ENCODE measurements around the gene CHORDC1.
"Not testable (repeated sequence)": the region's sequence is repeated elsewhere in the genome, so short reads cannot be mapped to it uniquely, and the experiment has no call there.

CHORDC1 gene

GRCh38 chr11:90219438-90219837, 3.4 kb downstream of the CHORDC1 start:
- DNase-seq (ENCODE audit: extremely low spot score, insufficient read length, low read depth), result no peak
- FAIRE-seq, result no peak

DNA sequence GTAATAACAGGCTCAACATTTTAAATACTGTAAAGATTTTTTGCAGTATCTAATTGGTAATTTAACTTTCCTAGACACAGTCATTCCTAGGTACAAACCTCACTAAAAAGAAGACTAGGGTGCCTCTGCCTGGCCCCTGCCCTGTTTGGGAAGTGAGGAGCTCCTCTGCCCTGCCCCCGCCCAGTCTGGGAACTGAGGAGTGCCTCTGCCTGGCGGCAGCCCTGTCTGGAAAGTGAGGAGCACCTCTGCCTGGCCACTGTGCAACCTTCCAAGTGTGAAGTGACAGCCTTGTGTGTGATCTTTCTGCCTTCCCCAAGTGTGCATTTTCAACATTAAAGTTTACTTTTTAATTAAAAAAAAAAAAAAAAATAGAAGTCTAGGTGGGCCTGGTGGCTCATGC, 4.2 kb downstream of the CHORDC1 start:
- DNase-seq (ENCODE audit: extremely low spot score, insufficient read length, low read depth), result no peak
- no peak for FAIRE-seq

DNA sequence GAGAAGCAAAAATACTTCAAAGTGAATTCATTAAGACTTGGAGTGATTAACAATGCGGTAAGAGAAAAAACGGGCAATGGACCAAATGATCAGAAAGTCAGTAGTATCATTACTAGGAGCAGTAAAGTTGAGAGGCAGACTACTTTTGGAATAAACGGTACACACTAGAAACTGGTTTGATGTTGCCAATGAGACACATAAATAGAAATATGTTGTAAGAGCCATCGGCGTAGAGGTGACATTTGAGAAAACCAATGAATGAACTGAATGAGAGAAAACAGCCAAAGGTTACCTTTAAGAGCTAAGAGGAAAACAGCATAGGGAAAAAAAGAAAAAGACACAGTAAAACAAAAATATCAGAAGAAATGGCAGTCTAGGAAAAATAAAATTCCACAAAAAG, 6.2 kb downstream of the CHORDC1 start:
- DNase-seq (ENCODE audit: extremely low spot score, insufficient read length, low read depth) (no peak), FAIRE-seq (no peak)

DNA sequence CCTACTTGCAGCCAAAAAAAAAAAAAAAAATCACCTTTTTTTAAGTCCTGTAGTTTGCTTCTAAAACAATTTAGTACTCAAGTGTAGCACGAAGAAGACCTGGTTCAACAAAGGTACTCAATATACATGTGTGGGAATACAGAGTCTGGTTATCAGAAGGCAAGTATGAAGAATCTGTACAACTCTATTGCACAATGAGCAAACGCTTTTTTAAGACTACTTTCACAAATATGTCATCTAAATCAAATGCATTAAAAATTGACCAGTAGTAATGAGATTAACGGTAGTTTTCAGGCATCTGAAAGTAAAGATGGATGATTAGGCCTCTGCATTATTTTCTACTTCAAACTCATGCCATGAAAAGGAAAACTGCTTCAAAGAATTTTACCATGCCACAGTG, 9.5 kb downstream of the CHORDC1 start:
- DNase-seq (ENCODE audit: extremely low spot score, insufficient read length, low read depth) (no peak), FAIRE-seq (no peak)

GRCh38 chr11:90208857-90209256, 14.0 kb downstream of the CHORDC1 start:
- FAIRE-seq (no peak), DNase-seq (ENCODE audit: extremely low spot score, insufficient read length, low read depth) (no peak)

DNA sequence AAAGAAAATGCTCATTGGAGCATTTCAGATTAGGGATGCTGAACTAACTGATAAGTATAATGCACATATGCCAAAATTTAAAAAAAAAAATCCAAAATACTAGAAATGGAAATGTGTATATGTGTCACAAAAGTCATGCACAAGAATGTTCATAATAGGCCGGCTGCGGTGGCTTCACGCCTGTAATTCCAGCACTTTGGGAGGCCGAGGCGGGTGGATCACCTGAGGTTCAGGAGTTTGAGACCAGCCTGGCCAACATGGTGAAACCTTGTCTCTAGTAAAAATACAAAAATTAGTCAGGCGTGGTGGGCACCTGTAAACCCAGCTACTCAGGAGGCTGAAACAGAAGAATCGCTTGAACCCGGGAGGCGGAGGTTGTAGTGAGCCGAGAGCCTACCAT, 14.9 kb downstream of the CHORDC1 start:
- FAIRE-seq; DNase-seq (ENCODE audit: extremely low spot score, insufficient read length, low read depth): not testable (repeated sequence)

DNA sequence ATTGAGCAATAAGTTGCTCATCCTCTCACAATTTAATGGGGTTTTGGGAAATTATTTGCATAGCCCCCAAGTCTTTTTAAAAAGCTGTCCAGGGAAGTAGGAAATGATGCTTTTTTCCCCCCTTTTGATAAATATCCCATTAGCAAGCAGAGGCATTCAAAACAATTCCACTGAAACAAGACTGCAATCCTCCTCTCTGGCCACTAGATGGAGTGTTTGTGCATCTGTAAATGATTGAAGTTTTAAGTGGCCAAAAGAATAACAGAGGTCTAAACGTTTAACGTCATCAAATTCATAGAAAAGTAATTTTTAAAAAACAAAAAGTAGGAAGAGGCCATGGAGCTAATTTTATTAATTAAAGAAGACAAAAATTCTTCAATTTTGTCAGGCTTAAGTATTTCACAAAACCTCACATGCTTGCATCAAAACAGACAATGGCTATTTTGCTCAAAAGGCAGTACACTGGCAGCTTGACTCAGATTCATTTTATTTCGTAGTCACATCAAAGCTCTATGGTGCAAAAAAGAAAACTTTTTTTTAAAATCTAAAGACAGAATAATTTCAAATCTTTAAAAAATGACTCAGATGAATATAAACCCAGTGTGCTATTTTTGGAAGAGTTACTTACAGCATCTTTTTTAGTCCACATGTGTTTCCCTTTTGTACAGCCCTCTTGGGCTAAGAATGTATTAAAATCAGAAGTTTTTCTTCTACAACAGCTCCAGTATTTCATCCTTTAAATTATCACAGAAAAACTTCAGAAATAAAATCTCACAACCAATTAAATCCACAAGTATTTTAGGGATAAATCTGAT, 17.8 kb downstream of the CHORDC1 start:
- peak; percentile 69 for FAIRE-seq
- DNase-seq (ENCODE audit: extremely low spot score, insufficient read length, low read depth), result peak; percentile 23

GRCh38 chr11:90204407-90204806, 18.4 kb downstream of the CHORDC1 start:
- FAIRE-seq (no peak), DNase-seq (ENCODE audit: extremely low spot score, insufficient read length, low read depth) (no peak)

GRCh38 chr11:90202342-90202741, 20.5 kb downstream of the CHORDC1 start:
- FAIRE-seq (no peak), DNase-seq (ENCODE audit: extremely low spot score, insufficient read length, low read depth) (no peak)

GRCh38 chr11:90197377-90197776, 25.5 kb downstream of the CHORDC1 start:
- FAIRE-seq (no peak), DNase-seq (ENCODE audit: extremely low spot score, insufficient read length, low read depth) (no peak)

GRCh38 chr11:90192869-90193582, 29.8 kb downstream of the CHORDC1 start:
- peak; percentile 49 for FAIRE-seq
- DNase-seq (ENCODE audit: extremely low spot score, insufficient read length, low read depth), result no peak

DNA sequence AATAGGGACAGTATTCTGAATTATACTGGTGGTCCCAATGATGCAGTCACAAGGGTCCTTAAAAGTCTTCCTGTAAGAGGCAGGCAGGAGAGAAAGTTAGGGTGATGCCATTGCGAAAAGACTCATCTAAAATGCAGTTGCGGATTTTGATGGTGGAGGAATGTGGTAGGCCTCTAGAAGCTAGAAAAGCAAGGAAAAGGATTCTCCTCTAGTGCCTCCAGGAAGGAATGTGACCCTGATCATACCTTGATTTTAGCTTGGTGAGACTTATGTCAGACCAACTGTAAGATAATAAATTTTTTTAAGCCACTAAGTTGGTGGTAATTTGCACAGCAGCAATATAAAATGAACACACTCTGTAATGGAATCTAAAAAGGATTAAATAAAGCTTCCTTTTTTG, 33.8 kb downstream of the CHORDC1 start:
- FAIRE-seq (no peak), DNase-seq (ENCODE audit: extremely low spot score, insufficient read length, low read depth) (no peak)

GRCh38 chr11:90187839-90188238, 35.0 kb downstream of the CHORDC1 start:
- FAIRE-seq (no peak), DNase-seq (ENCODE audit: extremely low spot score, insufficient read length, low read depth) (no peak)

DNA sequence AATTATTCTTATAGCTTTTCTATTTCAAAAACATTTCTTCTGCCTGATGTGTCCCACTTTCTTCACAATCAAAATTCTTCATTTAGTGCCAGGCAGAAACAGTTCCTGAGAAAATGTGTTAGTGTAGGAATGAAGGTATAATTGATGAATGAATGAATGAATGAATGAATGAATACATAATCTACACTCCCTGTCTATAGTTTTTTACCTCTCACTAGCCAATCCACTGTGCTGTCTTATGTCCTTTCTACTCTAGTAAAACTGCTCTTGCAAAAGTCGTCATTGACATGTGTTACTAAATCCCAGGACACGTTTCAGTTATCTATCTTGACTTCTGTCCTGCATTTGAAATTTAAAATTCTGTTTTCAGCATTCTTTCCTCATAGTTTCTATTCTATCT, 42.9 kb downstream of the CHORDC1 start:
- no peak for FAIRE-seq
- no peak for DNase-seq (ENCODE audit: extremely low spot score, insufficient read length, low read depth)

GRCh38 chr11:90178751-90179150, 44.1 kb downstream of the CHORDC1 start:
- DNase-seq (ENCODE audit: extremely low spot score, insufficient read length, low read depth) (no peak), FAIRE-seq (no peak)

DNA sequence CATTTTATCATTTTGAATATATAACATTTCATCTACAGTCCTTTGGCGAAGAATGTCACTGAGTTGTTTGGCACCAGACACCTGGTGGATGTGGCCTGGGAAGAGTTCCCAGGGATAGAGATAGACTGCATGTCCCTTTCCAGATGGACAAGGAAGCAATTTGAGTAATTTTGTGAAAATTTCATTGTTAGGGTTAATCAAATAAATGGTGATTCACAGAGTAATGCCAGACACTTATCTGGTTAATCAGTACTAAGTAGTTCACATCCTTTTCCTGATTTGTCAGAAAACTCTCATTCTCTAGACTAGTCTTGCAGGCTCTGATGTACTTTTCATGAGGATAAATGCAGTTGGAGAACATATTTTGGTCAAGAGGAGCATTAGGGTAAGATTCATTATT, 46.8 kb downstream of the CHORDC1 start:
- DNase-seq (ENCODE audit: extremely low spot score, insufficient read length, low read depth) (no peak), FAIRE-seq (no peak)

DNA sequence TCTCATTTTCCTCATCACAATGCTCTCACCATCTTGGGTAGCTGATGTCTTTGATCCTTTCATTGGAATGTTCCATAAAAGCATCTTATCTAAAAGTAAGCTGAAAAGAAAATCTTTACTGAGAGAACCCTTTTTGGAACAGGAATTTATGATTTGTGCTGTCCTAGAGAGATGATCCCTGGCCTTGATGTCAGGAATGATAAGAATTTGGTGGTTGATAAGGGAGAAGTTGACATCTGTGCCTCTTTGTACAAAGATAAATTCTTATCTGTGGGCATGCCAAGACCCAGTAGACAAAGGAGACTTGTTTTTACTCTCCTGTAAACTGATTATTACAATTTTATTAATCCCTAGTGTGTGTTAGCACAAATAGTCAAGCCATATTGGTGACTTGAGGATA, 51.5 kb downstream of the CHORDC1 start:
- FAIRE-seq (no peak), DNase-seq (ENCODE audit: extremely low spot score, insufficient read length, low read depth) (no peak)

GRCh38 chr11:90168571-90168970, 54.3 kb downstream of the CHORDC1 start:
- FAIRE-seq (no peak), DNase-seq (ENCODE audit: extremely low spot score, insufficient read length, low read depth) (no peak)

DNA sequence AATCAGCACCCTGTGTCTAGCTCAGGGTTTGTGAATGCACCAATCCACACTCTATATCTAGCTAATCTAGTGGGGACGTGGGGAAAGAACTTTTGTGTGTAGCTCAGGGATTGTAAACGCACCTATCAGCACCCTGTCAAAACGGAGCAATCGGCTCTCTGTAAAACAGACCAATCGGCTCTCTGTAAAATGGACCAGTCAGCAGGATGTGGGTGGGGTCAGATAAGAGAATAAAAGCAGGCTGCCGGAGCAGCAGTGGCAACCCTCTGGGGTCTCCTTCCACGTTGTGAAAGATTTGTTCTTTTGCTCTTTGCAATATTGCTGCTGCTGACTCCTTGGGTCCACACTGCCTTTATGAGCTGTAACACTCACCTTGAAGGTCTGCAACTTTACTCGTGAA, 55.1 kb downstream of the CHORDC1 start:
- not testable (repeated sequence) for FAIRE-seq

GRCh38 chr11:90166982-90167573, 55.8 kb downstream of the CHORDC1 start:
- not testable (repeated sequence) for DNase-seq (ENCODE audit: extremely low spot score, insufficient read length, low read depth); FAIRE-seq

More for the DNA sequence above, 55.1 kb downstream of the CHORDC1 start:
- DNase-seq (ENCODE audit: extremely low spot score, insufficient read length, low read depth), result not testable (repeated sequence)
